ENCODE results near the gene EHBP1. TPM values are rescaled to one million over a fixed set of nuclear protein-coding genes. Genes with fewer than 3 reads are reported as not detected.

EHBP1 gene
- total RNA-seq, 5 donors from 2014 or later (not counting 1 experiment from before 2014, with no cell fraction given), result 22.1 to 28.7 (median 26.1) TPM

DNA sequence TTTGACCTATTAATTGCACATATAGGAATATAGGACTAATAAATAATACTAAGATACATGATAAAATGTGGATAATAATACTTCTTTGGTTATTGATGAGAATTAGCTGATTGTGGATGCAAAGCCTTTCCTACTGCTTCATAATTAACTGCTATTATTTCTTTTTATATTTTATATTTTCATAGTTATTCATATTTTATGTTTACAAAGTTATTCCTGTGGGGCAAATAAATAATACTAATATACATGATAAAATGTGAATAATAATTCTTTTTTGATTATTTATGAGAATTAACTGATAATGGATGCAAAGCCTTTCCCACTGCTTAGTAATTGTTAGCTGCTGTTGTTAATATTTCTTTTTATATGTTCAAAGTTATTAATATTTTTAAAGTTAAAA, 146.7 kb downstream of the EHBP1 start:
- Mint-ChIP-seq H3K36me3 (peaks cover 34% of the 10 kb centered on the region), H3K27ac (no peak overlapping the region), H3K4me1 (no peaks in the 10 kb centered on the region), H3K9me3 (peaks cover 0 to 6% (median 4%) of the 10 kb centered on the region in 3 donors), H3K4me3 (no peak overlapping the region), H3K27me3 (no peaks in the 10 kb centered on the region)
- Histone ChIP-seq H3K4me3 (ENCODE audit: control insufficient read depth in 1 of 2, extremely low read depth in 1 of 2, low read length in 1 of 2) (no peak overlapping the region), H3K36me3 (ENCODE audit: control insufficient read depth in 2 of 2, extremely low read depth in 1 of 2, insufficient read depth in 1 of 2, low read length in 1 of 2) (no peaks in the 10 kb centered on the region), H3K9me3 (no peaks in the 10 kb centered on the region), H3K27ac (ENCODE audit: low read length) (no peak overlapping the region), H3K27me3 (replicated peaks in 1 of 2; ENCODE audit: control insufficient read depth in 2 of 2, extremely low read depth in 1 of 2, insufficient read depth in 2 of 2, low read length in 1 of 2) (no peaks in the 10 kb centered on the region), H3K4me1 (ENCODE audit: control insufficient read depth in 1 of 2, extremely low read depth in 1 of 2, insufficient read depth in 2 of 2, low read length in 2 of 2) (no peaks in the 10 kb centered on the region)
- CTCF ChIA-PET, result no interaction called here
- no peak for ATAC-seq (replicated peaks in 1 of 4)
- no peak for DNase-seq
- POLR2A ChIA-PET, result no interaction called here

DNA sequence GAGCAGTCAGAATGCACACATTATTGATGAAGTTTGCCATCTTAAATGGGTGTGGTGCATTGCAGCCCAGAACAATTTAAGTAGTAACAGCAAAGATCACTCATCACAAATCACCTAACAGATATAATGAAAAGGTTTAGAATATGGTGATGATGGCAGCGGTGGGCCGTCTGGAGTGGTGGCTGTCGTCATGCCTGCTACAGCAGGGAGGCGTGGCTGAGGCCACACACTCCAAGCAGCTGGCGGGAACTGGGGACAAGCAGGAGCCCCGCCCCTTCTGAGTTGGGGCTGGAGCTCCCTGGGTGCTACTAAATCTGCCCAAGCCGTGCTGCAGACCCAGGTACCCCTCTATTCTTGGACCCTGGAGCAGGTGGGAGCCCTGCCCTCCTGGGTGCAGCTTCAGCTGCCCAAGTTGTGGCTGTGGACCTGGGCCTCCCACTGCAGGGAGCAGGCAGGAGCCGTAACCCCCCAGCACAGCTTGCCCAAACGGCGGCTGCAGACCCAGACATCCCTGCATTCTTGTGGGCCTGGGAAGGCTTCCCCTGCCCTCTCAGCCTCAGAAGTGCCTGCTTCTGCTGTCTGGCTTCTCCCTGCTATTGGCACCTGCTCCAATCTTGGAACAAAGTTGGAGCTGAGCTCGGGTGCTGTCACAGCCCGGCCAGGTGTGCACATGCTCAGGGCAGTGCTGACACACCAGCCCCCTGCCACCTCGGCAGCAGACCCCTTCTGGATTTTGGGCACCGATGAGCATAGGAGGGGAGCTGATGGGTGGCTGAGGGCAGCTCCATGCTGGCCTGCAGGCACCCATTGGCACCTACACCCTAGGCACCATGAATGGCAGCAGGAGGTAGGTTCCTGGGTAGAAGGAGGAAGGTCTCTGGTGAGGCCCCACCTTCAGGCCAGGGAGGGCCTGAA, 149.3 kb downstream of the EHBP1 start:
- Mint-ChIP-seq H3K36me3 (peaks cover 34% of the 10 kb centered on the region), H3K9me3 (peaks cover 0 to 6% (median 4%) of the 10 kb centered on the region in 3 donors), H3K27ac (no peak overlapping the region), H3K4me3 (no peak overlapping the region), H3K4me1 (no peaks in the 10 kb centered on the region), H3K27me3 (no peaks in the 10 kb centered on the region)
- ChIA-PET POLR2A (no interaction called here), CTCF (no interaction called here)
- no peaks in the 10 kb centered on the region for H3K4me1 ChIP-seq (ENCODE audit: control insufficient read depth in 1 of 2, extremely low read depth in 1 of 2, insufficient read depth in 2 of 2, low read length in 2 of 2)
- 98% methylated on average over 11 of the region's 14 CpGs for WGBS (ENCODE audit: insufficient coverage)
- no peak for DNase-seq
- H3K9me3 ChIP-seq, result no peaks in the 10 kb centered on the region
- no peak for ATAC-seq (replicated peaks in 1 of 4)
- H3K27me3 ChIP-seq (replicated peaks in 1 of 2; ENCODE audit: control insufficient read depth in 2 of 2, extremely low read depth in 1 of 2, insufficient read depth in 2 of 2, low read length in 1 of 2), result no peaks in the 10 kb centered on the region
- no peak overlapping the region for H3K27ac ChIP-seq (ENCODE audit: low read length)
- H3K4me3 ChIP-seq (ENCODE audit: control insufficient read depth in 1 of 2, extremely low read depth in 1 of 2, low read length in 1 of 2), result no peak overlapping the region
- no peaks in the 10 kb centered on the region for H3K36me3 ChIP-seq (ENCODE audit: control insufficient read depth in 2 of 2, extremely low read depth in 1 of 2, insufficient read depth in 1 of 2, low read length in 1 of 2)

- H3K27ac ChIP-seq (ENCODE audit: low read length), result no peak overlapping the region
- Mint-ChIP-seq H3K36me3 (peaks cover 26% of the 10 kb centered on the region), H3K9me3 (peaks cover 0 to 6% (median 4%) of the 10 kb centered on the region in 3 donors), H3K4me3 (no peak overlapping the region), H3K4me1 (no peaks in the 10 kb centered on the region), H3K27ac (no peak overlapping the region), H3K27me3 (no peaks in the 10 kb centered on the region)
- DNase-seq (no peak), ATAC-seq (replicated peaks in 1 of 4) (no peak)
- no peak overlapping the region for H3K4me3 ChIP-seq (ENCODE audit: control insufficient read depth in 1 of 2, extremely low read depth in 1 of 2, low read length in 1 of 2)
- 94% methylated on average over 5 of the region's 6 CpGs for WGBS (ENCODE audit: insufficient coverage)
- no peaks in the 10 kb centered on the region for H3K9me3 ChIP-seq
- H3K27me3 ChIP-seq (replicated peaks in 1 of 2; ENCODE audit: control insufficient read depth in 2 of 2, extremely low read depth in 1 of 2, insufficient read depth in 2 of 2, low read length in 1 of 2), result no peaks in the 10 kb centered on the region
- no peaks in the 10 kb centered on the region for H3K36me3 ChIP-seq (ENCODE audit: control insufficient read depth in 2 of 2, extremely low read depth in 1 of 2, insufficient read depth in 1 of 2, low read length in 1 of 2)
- CTCF ChIA-PET, result no interaction called here
- no peaks in the 10 kb centered on the region for H3K4me1 ChIP-seq (ENCODE audit: control insufficient read depth in 1 of 2, extremely low read depth in 1 of 2, insufficient read depth in 2 of 2, low read length in 2 of 2)
- POLR2A ChIA-PET, result no interaction called here
Observed at GRCh38 chr2:62856228-62857040, 150.9 kb downstream of the EHBP1 start.

DNA sequence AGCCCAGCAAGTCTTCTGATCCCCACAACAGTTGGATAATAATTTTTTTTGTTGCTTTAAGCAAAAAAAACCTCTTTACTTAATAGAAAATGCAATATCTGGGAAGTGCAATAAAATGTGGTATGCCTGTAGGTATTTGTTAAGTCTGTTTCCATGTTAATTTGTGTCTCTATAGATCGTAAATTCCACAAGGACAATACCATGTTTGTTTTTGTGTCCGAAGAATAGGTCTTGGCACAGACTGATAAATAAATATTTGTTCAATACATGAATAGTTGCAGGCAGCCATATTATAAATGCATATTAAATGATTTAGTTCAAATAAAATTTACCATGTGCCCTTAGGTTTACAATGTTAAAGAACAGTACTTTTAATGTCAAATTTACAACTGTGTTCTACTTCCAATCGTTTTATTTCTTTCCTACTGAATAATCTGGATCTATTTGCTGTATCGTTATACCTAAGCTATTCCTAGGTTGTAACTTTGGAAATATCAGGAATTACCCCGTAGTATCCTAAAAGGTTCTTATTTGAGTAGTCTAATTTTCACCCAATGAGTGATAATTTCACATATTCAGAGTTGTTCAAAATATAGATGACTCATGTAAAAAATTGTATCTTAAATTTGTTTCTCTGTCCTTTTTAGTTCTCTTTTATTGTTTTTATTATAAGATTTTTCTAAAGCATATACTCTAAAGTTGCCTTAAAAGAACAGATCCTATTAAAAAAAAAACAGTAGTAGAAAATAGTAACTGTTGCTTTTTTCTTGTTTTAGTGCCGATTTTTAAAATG, 151.8 kb downstream of the EHBP1 start:
- Histone ChIP-seq H3K27me3 (replicated peaks in 1 of 2; ENCODE audit: control insufficient read depth in 2 of 2, extremely low read depth in 1 of 2, insufficient read depth in 2 of 2, low read length in 1 of 2) (no peaks in the 10 kb centered on the region), H3K9me3 (no peaks in the 10 kb centered on the region), H3K27ac (ENCODE audit: low read length) (no peak overlapping the region), H3K4me3 (ENCODE audit: control insufficient read depth in 1 of 2, extremely low read depth in 1 of 2, low read length in 1 of 2) (no peak overlapping the region), H3K36me3 (ENCODE audit: control insufficient read depth in 2 of 2, extremely low read depth in 1 of 2, insufficient read depth in 1 of 2, low read length in 1 of 2) (no peaks in the 10 kb centered on the region), H3K4me1 (ENCODE audit: control insufficient read depth in 1 of 2, extremely low read depth in 1 of 2, insufficient read depth in 2 of 2, low read length in 2 of 2) (no peaks in the 10 kb centered on the region)
- H3K4me1 Mint-ChIP-seq, result no peaks in the 10 kb centered on the region
- no peak for ATAC-seq (replicated peaks in 1 of 4)
- H3K9me3 Mint-ChIP-seq, result peaks cover 0 to 6% (median 4%) of the 10 kb centered on the region in 3 donors
- CTCF ChIA-PET, result no interaction called here
- no CpG with 5 or more reads among the region's 6 CpGs for WGBS (ENCODE audit: insufficient coverage)
- POLR2A ChIA-PET, result no interaction called here
- no peak for DNase-seq
- H3K27me3 Mint-ChIP-seq, result no peaks in the 10 kb centered on the region
- no peak overlapping the region for H3K27ac Mint-ChIP-seq
- no peak overlapping the region for H3K4me3 Mint-ChIP-seq
- peaks cover 26% of the 10 kb centered on the region for H3K36me3 Mint-ChIP-seq

GRCh38 chr2:62858231-62858832, 152.8 kb downstream of the EHBP1 start:
- H3K9me3 Mint-ChIP-seq, result peaks cover 0 to 4% (median 4%) of the 10 kb centered on the region in 3 donors
- peaks cover 23% of the 10 kb centered on the region for H3K36me3 Mint-ChIP-seq
- no peak overlapping the region for H3K27ac Mint-ChIP-seq
- no peaks in the 10 kb centered on the region for H3K27me3 ChIP-seq (replicated peaks in 1 of 2; ENCODE audit: control insufficient read depth in 2 of 2, extremely low read depth in 1 of 2, insufficient read depth in 2 of 2, low read length in 1 of 2)
- ATAC-seq (replicated peaks in 1 of 4), result no peak
- no peaks in the 10 kb centered on the region for H3K27me3 Mint-ChIP-seq
- no peaks in the 10 kb centered on the region for H3K9me3 ChIP-seq
- DNase-seq, result no peak
- 100% methylated on average over 1 of the region's 2 CpGs for WGBS (ENCODE audit: insufficient coverage)
- no peak overlapping the region for H3K4me3 Mint-ChIP-seq
- ChIA-PET CTCF (no interaction called here), POLR2A (no interaction called here)
- H3K36me3 ChIP-seq (ENCODE audit: control insufficient read depth in 2 of 2, extremely low read depth in 1 of 2, insufficient read depth in 1 of 2, low read length in 1 of 2), result no peaks in the 10 kb centered on the region
- no peak overlapping the region for H3K27ac ChIP-seq (ENCODE audit: low read length)
- H3K4me1 ChIP-seq (ENCODE audit: control insufficient read depth in 1 of 2, extremely low read depth in 1 of 2, insufficient read depth in 2 of 2, low read length in 2 of 2), result no peaks in the 10 kb centered on the region
- H3K4me3 ChIP-seq (ENCODE audit: control insufficient read depth in 1 of 2, extremely low read depth in 1 of 2, low read length in 1 of 2), result no peak overlapping the region
- H3K4me1 Mint-ChIP-seq, result no peaks in the 10 kb centered on the region

GRCh38 chr2:62868947-62869346, 163.4 kb downstream of the EHBP1 start:
- H3K36me3 ChIP-seq (ENCODE audit: control insufficient read depth in 2 of 2, extremely low read depth in 1 of 2, insufficient read depth in 1 of 2, low read length in 1 of 2), result peaks cover 0 to 18% of the 10 kb centered on the region in 2 donors
- ChIA-PET CTCF (no interaction called here), POLR2A (no interaction called here)
- WGBS (ENCODE audit: insufficient coverage), result 50% methylated on average over 1 of the region's 3 CpGs
- no peak overlapping the region for H3K4me3 ChIP-seq (ENCODE audit: control insufficient read depth in 1 of 2, extremely low read depth in 1 of 2, low read length in 1 of 2)
- Mint-ChIP-seq H3K4me1 (no peaks in the 10 kb centered on the region), H3K27ac (no peak overlapping the region), H3K4me3 (no peak overlapping the region), H3K36me3 (peaks cover 81% of the 10 kb centered on the region), H3K9me3 (peaks cover 3 to 20% (median 18%) of the 10 kb centered on the region in 3 donors), H3K27me3 (no peaks in the 10 kb centered on the region)
- no peaks in the 10 kb centered on the region for H3K27me3 ChIP-seq (replicated peaks in 1 of 2; ENCODE audit: control insufficient read depth in 2 of 2, extremely low read depth in 1 of 2, insufficient read depth in 2 of 2, low read length in 1 of 2)
- DNase-seq, result no peak
- H3K27ac ChIP-seq (ENCODE audit: low read length), result no peak overlapping the region
- H3K9me3 ChIP-seq, result peaks cover 5% of the 10 kb centered on the region
- no peak for ATAC-seq (replicated peaks in 1 of 4)
- no peaks in the 10 kb centered on the region for H3K4me1 ChIP-seq (ENCODE audit: control insufficient read depth in 1 of 2, extremely low read depth in 1 of 2, insufficient read depth in 2 of 2, low read length in 2 of 2)

Measured in T-cell (primary cell).